Measurements from ENCODE around the gene FFAR2. TPM values are rescaled to one million over a fixed set of nuclear protein-coding genes. Genes with fewer than 3 reads are reported as not detected.

Gene FFAR2
- total RNA-seq, 3 donors from 2014 or later = not detected

GRCh38 chr19:35498220-35498619 is 50.2 kb downstream of the FFAR2 start:
- Mint-ChIP-seq H3K4me3 (no peak overlapping the region), H3K9me3 (no peaks in the 10 kb centered on the region), H3K4me1 (ENCODE audit: low read depth) (peaks cover 3% of the 10 kb centered on the region), H3K27me3 (ENCODE audit: low read depth) (peaks cover 8% of the 10 kb centered on the region), H3K36me3 (ENCODE audit: insufficient read depth) (no peaks in the 10 kb centered on the region)
- DNase-seq (no peak), ATAC-seq (no peak)

- Mint-ChIP-seq H3K36me3 (ENCODE audit: insufficient read depth) (no peaks in the 10 kb centered on the region), H3K4me1 (ENCODE audit: low read depth) (peaks cover 3% of the 10 kb centered on the region), H3K4me3 (no peak overlapping the region), H3K9me3 (no peaks in the 10 kb centered on the region), H3K27me3 (ENCODE audit: low read depth) (peaks cover 11% of the 10 kb centered on the region)
- DNase-seq = no peak
- no peak for ATAC-seq
These were observed 51.0 kb downstream of the FFAR2 start for GRCh38 chr19:35498984-35499527.

DNA sequence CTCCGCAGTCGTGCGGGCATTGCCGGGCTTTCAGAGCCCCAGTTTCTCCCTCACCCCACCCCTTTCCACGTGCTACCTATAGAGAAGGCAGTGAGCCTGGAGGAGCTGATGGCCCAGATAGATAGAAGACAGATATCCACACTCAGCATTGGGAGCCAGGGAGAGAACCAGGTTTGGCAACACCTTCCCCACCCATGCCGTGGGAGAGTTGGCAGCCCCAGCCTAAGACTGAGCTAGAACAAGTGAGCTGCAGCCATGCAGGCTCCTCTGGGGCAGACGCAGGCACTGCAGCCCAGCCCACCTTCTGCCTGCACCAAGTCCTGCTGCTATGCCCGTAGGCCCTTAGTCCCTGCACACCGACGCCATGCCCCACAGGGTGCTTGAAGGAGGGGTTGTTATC is 52.6 kb downstream of the FFAR2 start:
- Mint-ChIP-seq H3K9me3 (no peaks in the 10 kb centered on the region), H3K36me3 (ENCODE audit: insufficient read depth) (no peaks in the 10 kb centered on the region), H3K4me1 (ENCODE audit: low read depth) (peaks cover under 1% of the 10 kb centered on the region), H3K4me3 (no peak overlapping the region), H3K27me3 (ENCODE audit: low read depth) (peaks cover 17% of the 10 kb centered on the region)
- DNase-seq (no peak), ATAC-seq (no peak)

Other genes starting within 250 kb of the FFAR2 start
- gene FAM187B, start 219.5 kb upstream of the FFAR2 start, total RNA-seq = not detected
- gene LSR, start 199.3 kb upstream of the FFAR2 start, total RNA-seq = 10 to 100 TPM; 14.0 to 18.7 (median 17.1) TPM
- gene USF2, start 179.3 kb upstream of the FFAR2 start, total RNA-seq = 100 to 1,000 TPM; 130 to 145 (median 144) TPM
- gene HAMP, start 165.7 kb upstream of the FFAR2 start, total RNA-seq = under 1 TPM; 0.58 to 0.81 (median 0.60) TPM
- gene MAG, start 156.1 kb upstream of the FFAR2 start, total RNA-seq = under 1 TPM in 1 of 3 donors, not detected in 2; 0.29 TPM
- 1 to 10 TPM; 1.3 to 5.2 (median 1.4) TPM for gene CD22, start 119.1 kb upstream of the FFAR2 start, total RNA-seq
- not detected for gene FFAR1, start 100.4 kb upstream of the FFAR2 start, total RNA-seq
- under 1 TPM; 0.30 to 0.91 (median 0.61) TPM for gene FFAR3, start 89.8 kb upstream of the FFAR2 start, total RNA-seq
- gene GPR42, start 77.2 kb upstream of the FFAR2 start, total RNA-seq = under 1 TPM in 2 of 3 donors, not detected in 1; 0.21 to 0.25 TPM
- not detected for gene KRTDAP, start 42.2 kb downstream of the FFAR2 start, total RNA-seq
- gene DMKN, start 65.4 kb downstream of the FFAR2 start, total RNA-seq = 1 to 10 TPM in 1 of 3 donors, under 1 TPM in 2; 0.49 to 1.3 (median 0.95) TPM
- gene SBSN, start 80.1 kb downstream of the FFAR2 start, total RNA-seq = not detected
- gene GAPDHS, start 85.2 kb downstream of the FFAR2 start, total RNA-seq = not detected
- gene TMEM147, start 97.4 kb downstream of the FFAR2 start, total RNA-seq = 100 to 1,000 TPM; 111 to 148 (median 115) TPM
- not detected for gene ATP4A, start 115.4 kb downstream of the FFAR2 start, total RNA-seq
- gene PMIS2, start 137.9 kb downstream of the FFAR2 start, total RNA-seq = not detected
- gene HAUS5, start 164.5 kb downstream of the FFAR2 start, total RNA-seq = 10 to 100 TPM; 39.2 to 48.1 (median 41.3) TPM
- 100 to 1,000 TPM; 136 to 153 (median 139) TPM for gene RBM42, start 180.8 kb downstream of the FFAR2 start, total RNA-seq
- 1 to 10 TPM in 1 of 3 donors, under 1 TPM in 2; 0.16 to 1.2 (median 0.56) TPM for gene ETV2, start 193.5 kb downstream of the FFAR2 start, total RNA-seq
- gene COX6B1, start 200.1 kb downstream of the FFAR2 start, total RNA-seq = 100 to 1,000 TPM; 462 to 480 (median 465) TPM
- under 1 TPM; 0.22 to 0.26 (median 0.23) TPM for gene UPK1A, start 218.3 kb downstream of the FFAR2 start, total RNA-seq

Data from activated T-cell treated with anti-CD3 and anti-CD28 coated beads, Interleukin-2, amount 50 U/mL, for 4 hours (primary cell).